GM20000 (cell line): Measurements from ENCODE around the gene UCMA.

Source experiments
- DNase-seq: peaks from one replicate; pipeline ENCODE4 v3.0.0; 2012; ENCODE audit warnings: low spot score
- CTCF ChIP-seq: IDR thresholded peaks from 2 replicates; pipeline ENCODE4 v1.5.1; 2012; ENCODE audit warnings: mild to moderate bottlenecking, control low read depth; ENCODE audit errors: extremely low read depth, missing control alignments

Gene UCMA

GRCh38 chr10:13219685-13220670, 14.2 kb downstream of the UCMA start:
- TF ChIP-seq CTCF: peak; percentile 5
- DNase-seq: peak; percentile 54

GRCh38 chr10:13218878-13219277, 15.3 kb downstream of the UCMA start:
- no peak for DNase-seq
- TF ChIP-seq CTCF: no peak

GRCh38 chr10:13213163-13213562, 21.0 kb downstream of the UCMA start:
- no peak for DNase-seq
- TF ChIP-seq CTCF: no peak

GRCh38 chr10:13206546-13207443, 27.4 kb downstream of the UCMA start:
- TF ChIP-seq CTCF: peak; percentile 22
- DNase-seq: no peak

- DNase-seq: no peak
- TF ChIP-seq CTCF: no peak
These were observed 28.1 kb downstream of the UCMA start for GRCh38 chr10:13206091-13206490.

GRCh38 chr10:13201132-13201531, 33.0 kb downstream of the UCMA start:
- TF ChIP-seq CTCF: no peak
- no peak for DNase-seq

GRCh38 chr10:13195016-13195415, 39.2 kb downstream of the UCMA start:
- TF ChIP-seq CTCF: no peak

More at GRCh38 chr10:13195016-13195415, 39.2 kb downstream of the UCMA start:
- no peak for DNase-seq
